H1 (cell line): Measurements from ENCODE around the gene RAB14. TPM values are rescaled to one million over a fixed set of nuclear protein-coding genes. Genes with fewer than 3 reads are reported as not detected.

Experiments
- CTCF ChIA-PET: fragments of 300-600 bp; sonication (Branson Sonifier 250); formaldehyde crosslinking; loops from one replicate; lab custom pipeline; 2021; ENCODE audit not compliant: partially characterized antibody; lab: Charles Lee
- POLR2A ChIA-PET: fragments of 300-600 bp; sonication (Branson Sonifier 250); formaldehyde crosslinking; loops from one replicate; lab custom pipeline; 2021; ENCODE audit warnings: inconsistent platforms; ENCODE audit not compliant: partially characterized antibody; lab: Charles Lee
- DNase-seq, 2 experiments: peaks; one replicate each; pipeline versions ENCODE4 v3.0.0 to v3.0.0-alpha.2; 2010 to 2022; ENCODE audit warnings: low spot score in 2 of 2, low read depth in 1 of 2, mixed read lengths in 1 of 2
- FAIRE-seq: peaks from 2 replicates; lab custom pipeline; 2011; peaks lifted over from hg19 to GRCh38; lab: Jason Lieb, UNC
- H2AFZ ChIP-seq: 2 replicates; pipeline ENCODE4 v1.8.1; 2012; ENCODE audit warnings: low read length, inconsistent platforms
- H2AK5ac ChIP-seq: 2 replicates; pipeline ENCODE4 v1.6.1; 2013; ENCODE audit warnings: low read depth, low read length
- H2BK120ac ChIP-seq: replicated peaks from 2 replicates; pipeline ENCODE3; 2013; ENCODE audit warnings: low read depth, low read length, inconsistent platforms
- H2BK12ac ChIP-seq: 2 replicates; pipeline ENCODE4 v1.6.1; 2013; ENCODE audit warnings: low read depth, low read length
- H2BK15ac ChIP-seq: 2 replicates; pipeline ENCODE4 v1.6.1; 2013; ENCODE audit warnings: low read length
- H2BK20ac ChIP-seq: 2 replicates; pipeline ENCODE4 v1.6.1; 2013; ENCODE audit warnings: low read length
- H2BK5ac ChIP-seq: 2 replicates; pipeline ENCODE4 v1.6.1; 2013; ENCODE audit warnings: low read depth, low read length
- H3K14ac ChIP-seq: 2 replicates; pipeline ENCODE4 v1.6.1; 2013; ENCODE audit warnings: inconsistent platforms; ENCODE audit not compliant: insufficient read length
- H3K18ac ChIP-seq: 2 replicates; pipeline ENCODE4 v1.6.1; 2013; ENCODE audit warnings: low read length; ENCODE audit errors: extremely low read depth
- H3K23ac ChIP-seq: 2 replicates; pipeline ENCODE4 v1.6.1; 2013; ENCODE audit warnings: inconsistent platforms; ENCODE audit not compliant: insufficient read length
- H3K23me2 ChIP-seq: 2 replicates; pipeline ENCODE4 v1.6.1; 2013; ENCODE audit warnings: low read depth, low read length
- H3K27ac ChIP-seq: 2 replicates; pipeline ENCODE4 v1.6.1; 2011; ENCODE audit warnings: low read depth, low read length, inconsistent platforms
- H3K27me3 ChIP-seq, 4 experiments: replicated peaks in 1 of 4; 1 replicate in 1 of 4; 2 replicates in 3 of 4; pipeline versions ENCODE4 v1.6.1 to v1.8.1; 2011 to 2013; ENCODE audit warnings: low read length in 3 of 4, mild to moderate bottlenecking in 3 of 4, inconsistent platforms in 2 of 4, mixed read lengths in 2 of 4, moderate library complexity in 1 of 4; ENCODE audit not compliant: control insufficient read depth in 3 of 4, insufficient read depth in 3 of 4; ENCODE audit errors: extremely low read depth in 1 of 4
- H3K36me3 ChIP-seq, 4 experiments: 2 replicates each; pipeline versions ENCODE4 v1.6.1 to v1.8.1; 2011 to 2013; ENCODE audit warnings: mild to moderate bottlenecking in 4 of 4, low read length in 3 of 4, moderate library complexity in 2 of 4, control low read depth in 1 of 4, inconsistent platforms in 1 of 4; ENCODE audit not compliant: insufficient read depth in 4 of 4, control insufficient read depth in 2 of 4
- H3K4ac ChIP-seq: replicated peaks from 2 replicates; pipeline ENCODE3; 2013; ENCODE audit warnings: low read length, low read depth, mixed read lengths, inconsistent platforms; ENCODE audit not compliant: insufficient read length
- H3K4me1 ChIP-seq, 4 experiments: replicated peaks in 1 of 4; 1 replicate in 1 of 4; 2 replicates in 3 of 4; pipeline versions ENCODE4 v1.6.1 to v1.8.1; 2011 to 2013; ENCODE audit warnings: low read length in 3 of 4, inconsistent platforms in 2 of 4, mixed read lengths in 1 of 4; ENCODE audit not compliant: insufficient read depth in 4 of 4, control insufficient read depth in 3 of 4
- H3K4me2 ChIP-seq, 2 experiments: 2 replicates each; pipeline versions ENCODE4 v1.6.1 to v1.8.1; 2011 to 2013; ENCODE audit warnings: low read depth in 2 of 2, low read length in 2 of 2, control low read depth in 1 of 2, inconsistent platforms in 1 of 2, mild to moderate bottlenecking in 1 of 2; ENCODE audit not compliant: insufficient read depth in 1 of 2
- H3K4me3 ChIP-seq, 4 experiments: fragments of 200-600, 300-600 bp in 1 of 4; sonication (generic), shearing (Covaris generic), sonication (Bioruptor Twin) in 1 of 4; 2 replicates each; pipeline versions ENCODE4 v1.5.1 to v1.8.1; 2011 to 2016; ENCODE audit warnings: low read length in 4 of 4, low read depth in 3 of 4, control low read depth in 2 of 4, inconsistent platforms in 2 of 4, mild to moderate bottlenecking in 2 of 4, mixed read lengths in 1 of 4, moderate library complexity in 1 of 4; ENCODE audit not compliant: insufficient read depth in 2 of 4; ENCODE audit errors: extremely low read depth in 1 of 4
- H3K56ac ChIP-seq: replicated peaks from 2 replicates; pipeline ENCODE3; 2013; ENCODE audit warnings: low read depth, mild to moderate bottlenecking, mixed read lengths, low read length, inconsistent platforms; ENCODE audit not compliant: insufficient read length
- H3K79me1 ChIP-seq: 2 replicates; pipeline ENCODE4 v1.6.1; 2013; ENCODE audit warnings: low read depth, low read length, control low read depth
- H3K79me2 ChIP-seq, 2 experiments: 2 replicates each; pipeline versions ENCODE4 v1.6.1 to v1.8.1; 2012 to 2013; ENCODE audit warnings: low read length in 2 of 2, mild to moderate bottlenecking in 2 of 2, inconsistent platforms in 1 of 2; ENCODE audit not compliant: insufficient read depth in 2 of 2, control insufficient read depth in 1 of 2
- H3K9ac ChIP-seq, 4 experiments: replicated peaks in 1 of 4; 1 replicate in 1 of 4; 2 replicates in 3 of 4; pipeline versions ENCODE4 v1.6.1 to v1.8.1; 2011 to 2013; ENCODE audit warnings: low read depth in 3 of 4, low read length in 3 of 4, control low read depth in 2 of 4, mild to moderate bottlenecking in 2 of 4, moderate library complexity in 2 of 4, inconsistent platforms in 1 of 4; ENCODE audit errors: extremely low read depth in 1 of 4
- H3K9me3 ChIP-seq, 2 experiments: 2 replicates each; pipeline versions ENCODE4 v1.6.1 to v1.8.1; 2012 to 2013; ENCODE audit warnings: mild to moderate bottlenecking in 2 of 2, moderate library complexity in 2 of 2, control low read depth in 1 of 2, inconsistent platforms in 1 of 2, low read depth in 1 of 2, low read length in 1 of 2, mixed read lengths in 1 of 2; ENCODE audit not compliant: insufficient read depth in 2 of 2
- H4K20me1 ChIP-seq, 2 experiments: replicated peaks in 1 of 2; 2 replicates each; pipeline versions ENCODE3 to v1.8.1; 2011 to 2013; ENCODE audit warnings: inconsistent platforms in 2 of 2, low read length in 2 of 2, mild to moderate bottlenecking in 1 of 2; ENCODE audit not compliant: insufficient read depth in 2 of 2, control insufficient read depth in 1 of 2
- H4K5ac ChIP-seq: 2 replicates; pipeline ENCODE4 v1.6.1; 2013; ENCODE audit warnings: low read length, low read depth, mixed read lengths, inconsistent platforms; ENCODE audit not compliant: insufficient read length
- H4K8ac ChIP-seq: 2 replicates; pipeline ENCODE4 v1.8.0; 2013; ENCODE audit warnings: mild to moderate bottlenecking, moderate library complexity, low read length, inconsistent platforms; ENCODE audit not compliant: insufficient read depth; ENCODE audit errors: extremely low read depth
- H4K91ac ChIP-seq: replicated peaks from 2 replicates; pipeline ENCODE3; 2013; ENCODE audit warnings: low read length, mixed read lengths, inconsistent platforms; ENCODE audit not compliant: insufficient read length
- EGR1 ChIP-seq: IDR thresholded peaks from 2 replicates; pipeline ENCODE4 v1.6.1; 2011; ENCODE audit warnings: low read depth, low read length, borderline replicate concordance
- GABPA ChIP-seq: IDR thresholded peaks from 2 replicates; pipeline ENCODE4 v1.6.1; 2011; ENCODE audit warnings: mild to moderate bottlenecking, low read length, moderate library complexity, borderline replicate concordance; ENCODE audit not compliant: insufficient read depth
- GTF2F1 ChIP-seq: IDR thresholded peaks from 2 replicates; pipeline ENCODE4 v1.6.1; 2012; ENCODE audit warnings: low read depth, low read length, improper control_type of control experiment, borderline replicate concordance
- HDAC6 ChIP-seq: IDR thresholded peaks from one replicate; pipeline ENCODE4 v1.7.1; 2012; ENCODE audit warnings: low read depth, mild to moderate bottlenecking, inconsistent platforms, low read length, moderate library complexity
- KDM4A ChIP-seq: IDR thresholded peaks from one replicate; pipeline ENCODE4 v1.7.1; 2012; ENCODE audit warnings: low read depth, mild to moderate bottlenecking, moderate library complexity, low read length, inconsistent platforms; ENCODE audit not compliant: severe bottlenecking
- MAFK ChIP-seq: IDR thresholded peaks from 2 replicates; pipeline ENCODE4 v1.6.1; 2012; ENCODE audit warnings: low read depth, mild to moderate bottlenecking, improper control_type of control experiment, low read length
- POLR2A ChIP-seq, 2 experiments: IDR thresholded peaks; 1 replicate in 1 of 2; 2 replicates in 1 of 2; pipeline ENCODE4 v1.6.1; 2011; ENCODE audit warnings: low read depth in 2 of 2, low read length in 2 of 2, mild to moderate bottlenecking in 2 of 2; ENCODE audit errors: control extremely low read depth in 1 of 2
- POU5F1 ChIP-seq: IDR thresholded peaks from 2 replicates; pipeline ENCODE4 v1.6.1; 2011; ENCODE audit warnings: low read depth, mild to moderate bottlenecking, low read length, moderate library complexity
- RAD21 ChIP-seq, 2 experiments: IDR thresholded peaks in 1 of 2; conservative IDR thresholded peaks in 1 of 2; 2 replicates each; pipeline ENCODE4 v1.6.1; 2011; ENCODE audit warnings: low read depth in 2 of 2, low read length in 2 of 2, improper control_type of control experiment in 1 of 2, inconsistent platforms in 1 of 2, mild to moderate bottlenecking in 1 of 2, moderate library complexity in 1 of 2
- SP1 ChIP-seq: IDR thresholded peaks from 2 replicates; pipeline ENCODE4 v1.6.1; 2011; ENCODE audit warnings: low read depth, low read length
- TAF7 ChIP-seq: optimal IDR thresholded peaks from 2 replicates; pipeline ENCODE3; 2011; ENCODE audit warnings: low read depth, mild to moderate bottlenecking, inconsistent platforms, low read length, moderate library complexity, borderline replicate concordance
- TCF12 ChIP-seq: IDR thresholded peaks from 2 replicates; pipeline ENCODE4 v1.6.1; 2011; ENCODE audit warnings: low read depth, mild to moderate bottlenecking, low read length
- WGBS, 2 experiments: shearing (Covaris generic) in 1 of 2; methylation state at CpG; one replicate each; pipeline versions ENCODE4 v1.1.6 to v1.1.7; 2013 to 2015; ENCODE audit warnings: low lambda C conversion rate in 2 of 2, mixed read lengths in 2 of 2, inconsistent platforms in 1 of 2, low coverage in 1 of 2, missing lambda C conversion rate in 1 of 2; ENCODE audit not compliant: insufficient replicate concordance in 2 of 2, insufficient coverage in 1 of 2, insufficient read length in 1 of 2; ENCODE audit errors: extremely low coverage in 1 of 2, missing lambda C conversion rate in 1 of 2; 5-methylcytosine and 5-hydroxymethylcytosine counted together
- polyA plus RNA-seq, 7 experiments: library from polyadenylated mRNA; depleted of rRNA in 3 of 7; stranded (reverse) in 5 of 7; unstranded in 2 of 7; fragments of >200 nt in 5 of 7; fragments of 200-250 nt in 2 of 7; gene quantifications; 1 replicate in 5 of 7; 2 replicates in 1 of 7; 4 replicates in 1 of 7; pipeline versions ENCODE4 v1.2.1 to v1.2.3, GENCODE V29; 2011 to 2013; ENCODE audit warnings: missing spikeins in 2 of 7, mixed read lengths in 2 of 7
- total RNA-seq: library from RNA; stranded (reverse); fragmentation: NEBNext Ultra II Directional; extraction: Animal tissue kit (Norgen Biotek cat#: 25700); gene quantifications from 2 replicates; pipeline ENCODE4 v1.2.1, GENCODE V29; 2021
- TF ChIP-seq, protein P1 (sequence below): IDR thresholded peaks from 2 replicates; pipeline ENCODE4 v1.6.1; 2012; ENCODE audit warnings: inconsistent platforms

Gene RAB14
- total and polyA plus RNA-seq, 2 of the 8 experiments (the other 6 are each of a cell fraction or from before 2014, with no cell fraction given), result 9.1 to 44.8 TPM

DNA sequence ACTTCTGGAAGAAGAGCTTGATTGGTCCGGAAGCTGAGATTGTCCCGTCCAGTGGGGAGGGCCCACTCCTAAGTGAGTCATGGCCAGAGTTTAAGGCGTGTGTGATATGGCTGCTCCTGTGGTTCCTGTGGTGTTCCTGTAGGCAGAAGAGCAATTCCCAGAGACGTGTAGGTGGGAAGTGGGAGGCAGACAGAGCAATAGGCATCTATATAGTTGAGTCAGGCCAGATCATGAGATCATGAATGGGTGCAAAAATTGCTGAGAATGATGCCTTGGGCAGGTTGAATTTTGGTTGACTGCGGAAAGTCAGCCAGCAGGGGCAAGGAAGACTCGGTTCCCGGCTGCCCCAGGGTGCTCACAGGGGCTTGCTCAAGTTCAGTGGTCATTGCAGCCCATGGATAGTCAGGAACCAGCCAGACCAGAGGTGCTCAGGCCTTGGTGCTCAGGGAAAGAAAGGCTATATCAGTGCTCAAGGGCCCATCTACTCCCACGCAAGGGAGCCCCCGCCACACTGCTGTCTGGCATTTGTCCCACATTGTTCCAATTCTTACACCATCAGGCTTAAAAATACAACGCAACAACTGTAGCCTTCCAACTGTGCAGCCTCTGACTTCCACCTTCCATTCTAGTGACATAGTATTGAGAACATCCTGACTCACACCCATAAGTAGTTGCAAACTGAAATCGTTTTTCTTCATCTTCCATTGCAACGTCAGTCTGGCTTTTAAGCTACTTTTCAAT, 45.3 kb upstream of the RAB14 start:
- Histone ChIP-seq H4K91ac (no peak overlapping the region), H2BK20ac (no peak overlapping the region), H3K56ac (no peak overlapping the region), H3K4me3 (no peak overlapping the region), H3K36me3 (no peaks in the 10 kb centered on the region), H3K18ac (no peak overlapping the region), H2AK5ac (no peak overlapping the region), H3K27ac (no peak overlapping the region), H2BK15ac (no peak overlapping the region), H3K23ac (no peak overlapping the region), H3K23me2 (no peaks in the 10 kb centered on the region), H2BK120ac (no peak overlapping the region), H2BK5ac (no peak overlapping the region), H3K14ac (no peak overlapping the region), H3K79me2 (no peaks in the 10 kb centered on the region), H4K5ac (no peak overlapping the region), H3K27me3 (0 out of 7 replicates have a peak, but pooled peaks cover 0 to under 1% (median 0%) of the 10 kb centered on the region in 4 experiments), H4K20me1 (no peaks in the 10 kb centered on the region), H3K4me2 (no peak overlapping the region), H3K9ac (no peak overlapping the region), H4K8ac (no peak overlapping the region), H3K79me1 (no peaks in the 10 kb centered on the region), H2AFZ (no peak overlapping the region), H3K4me1 (no peaks in the 10 kb centered on the region), H3K4ac (no peak overlapping the region), H3K9me3 (peaks cover 5 to 10% of the 10 kb centered on the region in 2 experiments; a peak in 2 of 4 replicates), H2BK12ac (no peak overlapping the region)
- WGBS, 2 experiments, result 88% methylated on average over 12 of the region's 12 CpGs; no CpG with 5 or more reads in 1 of the 2 experiments
- CTCF ChIA-PET, result interaction anchor here (1.1 to 5.2 kb wide), 4 partner anchors 12 to 34 kb away, joined by 3 to 14 read pairs (median 4); partner anchors contain the start of gene GSN
- FAIRE-seq (no peak), DNase-seq (no peak)
- POLR2A ChIA-PET, result interaction anchor here (0.6 kb wide), 1 partner anchor 40 kb away, joined by 4 read pairs; no protein-coding TSS in a partner anchor
- no peak for TF ChIP-seq SP1
- no peak for TF ChIP-seq POLR2A (IDR thresholded peaks at IDR 0.05; ENCODE audit: control extremely low read depth in 1 of 2, low read depth in 2 of 2, low read length in 2 of 2)
- no peak for TF ChIP-seq KDM4A
- TF ChIP-seq TAF7, result no peak
- no peak for TF ChIP-seq POU5F1
- TF ChIP-seq, protein P1, sequence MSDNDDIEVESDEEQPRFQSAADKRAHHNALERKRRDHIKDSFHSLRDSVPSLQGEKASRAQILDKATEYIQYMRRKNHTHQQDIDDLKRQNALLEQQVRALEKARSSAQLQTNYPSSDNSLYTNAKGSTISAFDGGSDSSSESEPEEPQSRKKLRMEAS, result no peak
- TF ChIP-seq GABPA, result no peak
- no peak for TF ChIP-seq EGR1
- TF ChIP-seq HDAC6, result no peak
- no peak for TF ChIP-seq GTF2F1
- TF ChIP-seq RAD21 (IDR thresholded peaks at IDR 0.05 in 1 of 2, conservative IDR thresholded peaks at IDR 0.05 in 1 of 2; ENCODE audit: low read depth in 2 of 2, low read length in 2 of 2), result no peak
- TF ChIP-seq MAFK, result no peak
- TF ChIP-seq TCF12, result no peak
